Limb (tissue), 2 donors: ENCODE results near the gene EXOSC6.
A peak's percentile ranks its signal among the peaks of the same experiment; 100 is the strongest.
"Not testable (repeated sequence)": the region's sequence is repeated elsewhere in the genome, so short reads cannot be mapped to it uniquely, and the experiment has no call there.

Experiments used
- DNase-seq, 2 donors: peaks; one replicate each; pipeline ENCODE4 v3.0.0-alpha.2; 2016; ENCODE audit errors: extremely low spot score in 2 of 2

Gene EXOSC6

DNA sequence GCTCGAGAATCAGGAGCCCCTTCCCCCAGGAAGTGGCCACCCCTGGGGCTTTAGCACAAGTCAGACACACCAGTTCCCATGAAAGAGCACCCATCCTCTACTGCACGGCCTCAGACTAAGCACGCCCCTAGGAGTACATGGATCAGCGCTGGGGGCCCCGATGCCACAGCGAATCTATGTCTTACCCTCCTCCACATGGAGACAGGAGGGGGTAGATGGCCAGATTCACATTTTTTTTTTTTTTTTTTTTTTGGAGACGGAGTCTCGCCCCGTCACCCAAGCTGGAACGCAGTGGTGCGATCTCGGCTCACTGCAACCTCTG is 3.2 kb upstream of the EXOSC6 start:
- no peak for DNase-seq

DNA sequence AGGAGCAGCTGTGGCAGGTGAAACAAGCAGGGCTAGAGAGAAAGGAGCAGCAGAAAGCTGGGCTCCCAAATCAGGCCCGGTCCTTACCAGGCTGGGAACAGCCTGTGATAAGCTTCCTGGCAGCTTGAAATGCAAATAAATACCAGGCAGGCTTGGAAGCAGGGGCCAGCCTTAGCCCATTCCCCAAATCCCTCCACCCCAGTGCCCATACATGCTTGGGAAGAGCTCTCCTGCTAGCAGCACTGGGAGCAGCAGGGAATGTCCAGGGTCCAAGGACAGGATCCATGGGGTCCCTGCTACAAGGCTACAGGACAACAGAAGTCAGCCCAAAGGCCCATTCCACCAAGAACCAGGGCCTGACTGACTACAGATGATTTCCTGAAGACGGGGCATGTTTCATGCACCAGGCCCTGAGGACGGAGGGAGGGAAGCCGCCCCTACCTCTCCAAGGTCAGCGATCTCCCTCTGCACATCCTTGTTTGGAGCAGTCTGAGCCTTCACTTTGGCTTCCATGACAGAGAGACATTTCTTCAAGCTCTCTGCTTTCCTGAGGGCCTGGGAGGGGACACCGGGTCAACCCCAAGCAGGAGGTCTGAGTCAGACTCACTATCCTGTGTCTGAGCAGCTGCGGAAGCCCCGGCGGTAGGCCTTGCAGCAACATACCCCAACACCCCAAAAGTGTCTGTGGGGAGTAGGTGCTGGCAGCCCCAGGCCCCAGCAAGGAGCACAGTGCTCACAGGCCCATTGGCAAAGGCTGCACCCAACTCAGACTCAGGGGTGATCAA is 2.6 kb upstream of the EXOSC6 start:
- DNase-seq = no peak

DNA sequence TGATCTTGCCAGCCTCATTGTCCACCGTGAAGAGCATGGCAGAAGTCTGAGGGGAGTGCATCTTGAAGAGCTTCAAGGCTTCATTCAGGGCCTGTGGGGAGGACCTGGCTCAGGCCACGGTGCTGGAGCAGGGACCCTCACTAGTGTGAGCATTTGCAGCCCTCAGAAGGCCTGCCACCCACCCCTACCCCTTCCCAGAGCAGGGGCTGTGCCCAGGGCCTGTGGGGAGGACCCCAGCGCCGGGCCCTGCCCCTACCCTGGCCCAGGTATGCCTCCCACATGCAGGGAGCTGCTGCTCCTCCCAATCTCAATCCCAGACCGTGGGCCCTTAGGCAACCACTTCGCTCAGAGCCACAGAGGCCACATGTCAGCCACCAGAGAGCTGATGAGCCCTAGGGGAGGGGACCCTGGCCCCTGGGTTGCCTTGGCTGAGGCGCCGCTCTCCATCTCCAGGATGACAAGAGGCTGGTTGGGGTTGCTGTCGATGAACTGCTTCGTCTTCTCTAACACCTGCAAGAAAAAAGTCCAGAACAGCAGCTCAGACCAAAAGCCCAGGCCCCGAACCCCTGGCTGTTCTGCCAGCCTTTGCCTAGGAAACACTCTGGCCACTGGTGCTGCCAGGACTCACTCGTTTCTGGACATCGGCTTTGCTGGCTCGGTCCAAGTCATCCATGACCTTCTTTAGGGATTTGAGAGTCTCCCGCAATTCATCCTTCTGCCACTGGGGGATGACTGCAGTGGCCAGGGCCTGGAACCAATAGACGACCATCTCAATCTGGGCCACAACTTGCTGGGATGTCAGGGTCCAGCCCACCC is 1.8 kb upstream of the EXOSC6 start:
- no peak for DNase-seq

DNA sequence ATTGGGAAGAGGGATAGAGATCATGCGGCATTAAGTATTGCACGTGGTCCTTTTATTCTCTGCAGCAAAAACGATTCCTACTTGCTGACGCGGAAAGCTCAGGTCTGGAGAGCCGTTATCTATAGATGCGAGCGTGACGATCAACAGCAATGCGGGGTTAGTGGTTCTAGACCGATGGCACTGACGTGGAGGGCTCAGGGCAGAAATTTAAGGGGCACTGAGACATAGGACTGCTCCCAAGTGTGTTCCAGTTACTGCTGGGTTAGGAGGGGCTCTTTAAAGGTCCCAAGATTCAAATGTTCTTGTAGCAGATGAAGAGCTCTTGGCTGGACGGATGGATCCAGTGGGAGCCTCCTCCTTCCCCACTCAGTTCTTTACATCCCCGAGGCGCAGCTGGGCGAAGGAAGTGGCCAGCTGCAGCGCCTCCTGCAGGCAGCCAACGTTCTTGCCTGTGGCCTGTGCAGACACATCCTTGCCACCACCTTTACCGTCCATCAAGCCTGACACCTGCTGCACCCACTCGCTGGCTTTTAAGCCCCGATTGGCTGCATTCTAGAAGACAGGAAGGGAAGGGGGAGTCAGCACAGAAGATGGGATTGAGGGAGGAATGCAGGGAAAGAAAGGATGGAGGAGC is 732 bp upstream of the EXOSC6 start:
- no peak for DNase-seq

DNA sequence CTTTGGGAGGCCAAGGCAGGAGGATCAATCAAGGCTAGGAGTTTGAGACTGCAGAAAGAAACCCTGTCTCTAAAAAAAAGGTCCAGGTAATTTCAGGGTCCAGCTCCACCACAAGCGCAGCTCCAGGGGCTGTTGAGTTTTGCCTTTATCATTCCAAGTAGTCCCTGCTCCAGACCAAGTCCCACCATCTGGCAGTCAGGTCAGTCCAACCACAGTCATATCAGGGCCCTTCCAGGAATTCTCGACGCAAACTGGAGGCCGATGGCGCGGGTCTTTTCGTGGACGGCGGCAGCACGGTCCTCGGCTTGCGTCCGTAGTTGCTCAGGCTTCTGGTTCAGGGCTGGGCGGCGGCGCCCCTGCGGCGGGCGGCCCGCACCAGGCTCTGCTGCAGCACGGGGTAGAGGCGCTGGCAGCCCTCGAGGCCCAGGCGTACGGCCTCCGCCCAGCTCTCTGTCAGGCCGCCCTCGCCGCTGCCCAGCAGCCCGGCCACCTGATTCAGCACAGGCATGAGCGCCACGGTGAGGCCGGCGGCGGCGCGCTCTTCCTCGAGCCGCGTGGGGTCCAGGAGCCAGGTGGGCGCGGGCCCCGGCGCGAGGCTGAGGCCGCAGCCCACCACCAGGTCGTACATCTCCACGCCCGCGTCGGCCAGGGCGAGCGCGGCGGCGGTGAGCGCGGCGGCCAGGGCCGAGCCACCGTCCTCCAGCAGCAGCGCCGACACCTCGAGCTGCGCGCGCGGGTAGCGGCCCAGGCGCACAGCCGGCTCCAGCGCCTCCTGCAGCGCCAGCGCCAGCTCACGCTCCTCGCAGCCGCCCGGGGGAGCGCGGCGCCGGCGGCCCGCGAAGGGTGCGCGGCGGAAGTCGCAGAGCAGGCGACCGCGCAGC is 752 bp downstream of the EXOSC6 start:
- peak; percentile 6 to 64 for DNase-seq

DNA sequence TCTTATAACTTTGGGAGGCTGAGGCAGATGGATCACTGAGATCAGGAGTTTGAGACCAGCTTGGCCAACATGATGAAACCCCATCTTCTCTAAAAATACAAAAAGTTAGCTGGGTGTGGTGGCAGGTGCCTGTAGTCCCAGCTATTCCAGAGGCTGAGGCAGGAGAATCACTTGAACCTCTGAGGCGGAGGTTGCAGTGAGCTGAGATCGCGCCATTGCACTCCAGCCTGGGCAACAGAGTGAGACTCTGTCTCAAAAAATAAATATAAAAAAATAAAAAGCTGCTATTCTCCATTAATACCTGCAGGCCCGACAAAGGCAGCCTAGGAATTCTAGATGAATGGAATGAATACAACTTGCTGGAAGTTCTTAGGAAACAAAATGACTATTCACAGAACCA is 2.0 kb downstream of the EXOSC6 start:
- DNase-seq = not testable (repeated sequence)

DNA sequence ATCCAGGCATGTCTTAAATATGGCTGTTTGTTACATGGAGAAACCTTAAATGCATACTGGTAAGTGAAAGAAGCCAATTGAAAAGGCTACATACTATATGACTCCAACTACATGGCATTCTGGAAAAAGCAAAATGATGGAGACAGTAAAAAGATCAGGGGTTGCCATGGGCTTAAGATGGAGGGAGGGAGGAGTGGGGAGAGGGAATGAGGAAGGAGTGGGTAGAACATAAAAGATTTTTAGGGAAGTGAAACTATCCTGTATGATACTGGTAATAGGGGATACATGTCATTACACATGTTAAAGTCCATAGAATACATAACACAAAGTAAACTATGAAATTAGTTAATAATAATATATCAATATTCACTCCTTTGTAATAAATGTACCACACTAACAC is 13.0 kb downstream of the EXOSC6 start:
- not testable (repeated sequence) for DNase-seq

DNA sequence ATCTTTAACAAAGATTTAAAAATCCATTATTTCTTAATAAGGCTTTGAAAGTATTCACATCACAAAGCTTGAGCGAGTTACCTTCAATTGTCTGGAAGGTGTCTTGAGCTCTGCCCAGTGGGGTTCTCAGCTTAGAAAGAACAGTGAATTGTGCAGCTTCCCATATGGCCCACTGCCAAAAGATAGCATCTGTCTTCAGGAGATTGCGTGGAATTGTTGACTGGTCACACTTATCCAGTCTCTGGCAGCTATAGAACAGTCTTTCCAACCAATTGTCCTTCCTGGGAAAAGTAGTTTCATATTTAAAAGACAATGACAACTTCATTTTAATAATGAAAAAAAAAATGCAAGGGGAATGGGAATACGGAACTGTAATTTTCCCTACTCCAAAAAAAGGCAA is 19.9 kb downstream of the EXOSC6 start:
- not testable (repeated sequence) for DNase-seq

DNA sequence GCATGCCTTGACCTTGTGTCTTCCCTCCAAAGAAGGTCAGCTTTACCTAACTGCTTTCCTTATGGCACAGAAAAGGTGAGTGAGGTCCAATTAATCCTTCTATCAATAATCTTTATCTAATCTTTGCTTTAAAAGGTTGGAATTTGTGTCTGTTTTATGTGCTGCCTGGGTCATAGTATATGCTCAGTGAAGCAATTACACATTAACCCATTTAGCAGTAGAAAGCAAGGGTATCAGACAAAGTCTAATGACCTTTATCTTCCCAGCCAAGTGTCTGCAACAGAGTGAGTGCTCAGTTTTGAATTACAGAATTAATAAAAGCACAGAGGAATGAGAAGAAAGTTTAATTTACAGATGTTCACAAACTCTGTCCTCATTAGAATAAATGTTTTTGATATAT is 25.7 kb downstream of the EXOSC6 start:
- DNase-seq = not testable (repeated sequence)

DNA sequence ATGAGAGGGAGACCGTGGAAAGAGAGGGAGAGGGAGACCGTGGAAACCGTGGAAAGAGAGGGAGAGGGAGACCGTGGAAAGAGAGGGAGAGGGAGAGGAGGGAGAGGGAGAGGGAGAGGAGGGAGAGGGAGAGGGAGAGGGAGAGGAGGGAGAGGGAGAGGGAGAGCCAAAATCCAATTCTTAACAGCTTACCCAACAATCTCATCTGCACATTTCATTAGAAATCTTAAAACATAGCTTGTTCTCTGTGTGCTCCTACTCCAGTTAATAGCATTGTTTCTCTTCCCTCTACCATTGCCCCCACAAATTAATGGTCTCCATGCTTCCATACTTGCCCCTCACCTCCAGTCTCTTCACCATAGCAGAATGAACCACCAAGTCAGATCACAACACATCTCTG is 26.3 kb downstream of the EXOSC6 start:
- DNase-seq = not testable (repeated sequence)

DNA sequence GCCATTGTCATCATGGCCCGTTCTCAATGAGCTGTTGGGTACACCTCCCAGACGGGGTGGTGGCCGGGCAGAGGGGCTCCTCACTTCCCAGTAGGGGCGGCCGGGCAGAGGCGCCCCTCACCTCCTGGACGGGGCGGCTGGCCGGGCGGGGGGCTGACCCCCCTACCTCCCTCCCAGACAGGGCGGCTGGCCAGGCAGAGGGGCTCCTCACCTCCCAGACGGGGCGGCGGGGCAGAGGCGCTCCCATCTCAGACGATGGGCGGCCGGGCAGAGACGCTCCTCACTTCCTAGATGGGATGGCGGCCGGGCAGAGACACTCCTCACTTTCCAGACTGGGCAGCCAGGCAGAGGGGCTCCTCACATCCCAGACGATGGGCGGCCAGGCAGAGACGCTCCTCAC is 27.1 kb downstream of the EXOSC6 start:
- not testable (repeated sequence) for DNase-seq

DNA sequence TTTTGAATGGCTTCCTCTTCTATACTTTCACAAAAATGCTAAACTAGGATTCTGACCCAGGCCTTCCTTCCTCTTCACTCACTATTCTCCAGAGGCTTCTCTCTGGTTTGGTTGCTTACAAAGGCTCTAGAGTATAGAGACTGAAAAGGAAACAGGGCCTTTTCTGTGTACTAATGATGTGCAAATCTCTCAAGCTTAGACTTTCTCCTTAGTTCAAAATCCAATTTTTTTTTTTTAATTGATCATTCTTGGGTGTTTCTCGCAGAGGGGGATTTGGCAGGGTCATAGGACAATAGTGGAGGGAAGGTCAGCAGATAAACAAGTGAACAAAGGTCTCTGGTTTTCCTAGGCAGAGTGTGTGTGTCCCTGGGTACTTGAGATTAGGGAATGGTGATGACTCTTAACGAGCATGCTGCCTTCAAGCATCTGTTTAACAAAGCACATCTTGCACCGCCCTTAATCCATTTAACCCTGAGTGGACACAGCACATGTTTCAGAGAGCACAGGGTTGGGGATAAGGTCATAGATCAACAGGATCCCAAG is 27.7 kb downstream of the EXOSC6 start:
- not testable (repeated sequence) for DNase-seq

DNA sequence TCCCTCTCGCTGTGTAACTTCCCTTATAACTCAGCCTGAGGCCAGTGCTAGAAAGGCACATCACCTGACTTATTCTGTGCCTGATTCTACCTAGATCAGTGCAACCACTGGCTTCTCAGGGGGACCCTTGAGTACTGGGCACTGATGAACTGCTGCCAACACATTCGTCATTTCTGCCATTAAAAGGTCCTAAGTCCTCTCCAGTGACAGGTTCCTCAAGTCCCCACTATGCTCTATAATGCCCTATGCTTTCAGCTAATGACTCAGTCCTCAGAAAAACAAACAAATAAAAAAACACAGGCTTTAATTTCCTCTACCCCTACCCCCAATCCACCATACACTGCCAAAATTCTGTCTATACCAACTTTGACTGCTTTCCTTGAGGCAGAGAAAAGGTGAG is 28.5 kb downstream of the EXOSC6 start:
- DNase-seq = not testable (repeated sequence)

DNA sequence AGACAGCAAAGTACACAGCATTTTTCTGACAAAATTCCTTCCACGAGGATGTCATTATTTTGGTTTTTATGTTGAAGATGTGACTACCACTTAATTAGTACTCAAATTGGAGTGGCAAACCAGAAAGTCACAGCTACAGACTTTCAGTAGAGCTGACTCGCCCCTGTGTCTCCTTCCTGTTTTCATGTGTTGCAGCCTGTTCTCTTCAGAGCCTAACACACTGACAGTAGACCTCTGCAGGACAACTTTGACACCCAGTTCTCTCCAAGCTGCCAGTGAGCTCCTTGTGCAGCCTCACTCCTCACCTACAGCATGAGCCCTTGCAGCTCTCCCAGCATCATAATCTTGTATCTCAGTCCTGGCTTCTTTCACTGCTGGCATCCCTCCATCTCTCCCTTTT is 29.2 kb downstream of the EXOSC6 start:
- not testable (repeated sequence) for DNase-seq

DNA sequence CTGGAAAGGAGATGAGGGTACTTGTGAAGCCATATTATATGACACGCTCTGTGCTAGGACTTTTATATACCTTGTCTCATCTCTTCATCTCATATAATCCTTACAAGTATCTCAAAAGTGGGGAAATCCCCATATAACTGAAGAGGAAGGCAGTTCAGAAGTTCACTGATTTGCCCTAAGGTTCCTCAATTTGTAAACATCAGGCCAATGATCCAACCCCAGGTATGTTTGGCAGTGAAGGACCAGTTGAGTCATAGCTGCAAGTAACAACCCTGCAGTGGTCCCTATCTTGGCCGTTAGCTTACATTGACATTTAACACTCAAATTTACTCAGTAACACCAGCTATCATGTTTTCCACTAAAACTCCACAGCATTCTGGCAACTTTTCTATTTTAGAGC is 33.2 kb downstream of the EXOSC6 start:
- not testable (repeated sequence) for DNase-seq

DNA sequence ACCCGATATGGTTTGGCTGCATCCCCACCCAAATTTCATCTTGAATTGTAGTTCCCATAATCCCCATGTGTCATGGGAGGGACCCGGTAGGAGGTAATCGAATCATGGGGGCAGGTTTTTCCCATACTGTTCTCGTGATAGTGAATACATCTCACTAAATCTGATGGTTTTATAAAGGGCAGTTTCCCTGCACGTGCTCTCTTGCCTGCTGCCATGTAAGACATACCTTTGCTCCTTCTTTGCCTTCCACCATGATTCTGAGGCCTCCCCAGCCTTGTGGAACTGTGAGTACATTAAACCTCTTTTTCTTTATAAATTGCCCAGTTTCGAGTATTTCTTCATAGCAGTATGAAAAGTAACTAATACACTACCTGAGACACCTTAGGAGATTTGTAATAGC is 45.4 kb downstream of the EXOSC6 start:
- DNase-seq = not testable (repeated sequence)

DNA sequence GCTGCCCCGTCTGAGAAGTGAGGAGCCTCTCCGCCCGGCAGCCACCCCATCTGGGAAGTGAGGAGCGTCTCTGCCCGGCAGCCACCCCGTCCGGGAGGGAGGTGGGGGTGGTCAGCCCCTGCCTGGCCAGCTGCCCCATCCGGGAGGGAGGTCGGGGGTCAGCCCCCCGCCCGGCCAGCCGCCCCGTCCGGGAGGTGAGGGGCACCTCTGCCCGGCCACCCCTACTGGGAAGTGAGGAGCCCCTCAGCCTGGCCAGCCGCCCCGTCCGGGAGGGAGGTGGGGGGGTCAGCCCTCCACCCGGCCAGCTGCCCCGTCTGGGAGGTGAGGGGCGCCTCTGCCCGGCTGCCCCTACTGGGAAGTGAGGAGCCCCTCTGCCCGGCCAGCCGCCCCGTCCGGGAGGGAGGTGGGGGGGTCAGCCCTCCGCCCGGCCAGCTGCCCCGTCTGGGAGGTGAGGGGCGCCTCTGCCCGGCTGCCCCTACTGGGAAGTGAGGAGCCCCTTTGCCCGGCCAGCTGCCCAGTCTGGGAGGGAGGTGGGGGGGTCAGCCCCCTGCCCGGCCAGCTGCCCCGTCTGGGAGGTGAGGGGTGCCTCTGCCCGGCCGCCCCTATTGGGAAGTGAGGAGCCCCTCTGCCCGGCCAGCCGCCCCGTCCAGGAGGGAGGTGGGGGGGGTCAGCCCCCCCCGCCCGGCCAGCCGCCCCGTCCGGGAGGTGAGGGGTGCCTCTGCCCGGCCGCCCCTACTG is 46.9 kb downstream of the EXOSC6 start:
- not testable (repeated sequence) for DNase-seq

DNA sequence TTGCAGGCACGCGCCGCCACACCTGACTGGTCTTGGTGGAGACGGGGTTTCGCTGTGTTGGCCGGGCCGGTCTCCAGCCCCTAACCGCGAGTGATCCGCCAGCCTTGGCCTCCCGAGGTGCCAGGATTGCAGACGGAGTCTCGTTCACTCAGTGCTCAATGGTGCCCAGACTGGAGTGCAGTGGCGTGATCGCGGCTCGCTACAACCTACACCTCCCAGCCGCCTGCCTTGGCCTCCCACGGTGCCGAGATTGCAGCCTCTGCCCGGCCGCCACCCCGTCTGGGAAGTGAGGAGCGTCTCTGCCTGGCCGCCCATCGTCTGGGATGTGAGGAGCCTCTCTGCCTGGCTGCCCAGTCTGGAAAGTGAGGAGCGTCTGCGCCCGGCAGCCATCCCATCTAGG is 47.7 kb downstream of the EXOSC6 start:
- DNase-seq = not testable (repeated sequence)

DNA sequence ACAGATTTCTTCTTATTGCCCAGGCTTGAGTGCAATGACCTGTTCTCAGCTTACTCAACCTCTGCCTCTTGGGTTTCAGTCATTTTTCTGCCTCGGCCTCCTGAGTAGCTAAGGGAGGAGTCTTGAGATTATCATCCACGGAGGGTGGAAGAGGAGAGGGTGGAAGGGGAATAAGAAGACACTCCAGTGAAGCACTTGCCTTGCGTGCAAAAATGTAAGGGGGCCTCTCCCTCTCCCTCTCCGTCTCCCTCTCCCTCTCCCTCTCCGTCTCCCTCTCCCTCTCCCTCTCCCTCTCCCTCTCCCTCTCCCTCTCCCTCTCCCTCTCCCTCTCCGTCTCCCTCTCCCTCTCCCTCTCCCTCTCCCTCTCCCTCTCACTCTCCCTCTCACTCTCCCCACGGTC is 48.2 kb downstream of the EXOSC6 start:
- DNase-seq = not testable (repeated sequence)

DNA sequence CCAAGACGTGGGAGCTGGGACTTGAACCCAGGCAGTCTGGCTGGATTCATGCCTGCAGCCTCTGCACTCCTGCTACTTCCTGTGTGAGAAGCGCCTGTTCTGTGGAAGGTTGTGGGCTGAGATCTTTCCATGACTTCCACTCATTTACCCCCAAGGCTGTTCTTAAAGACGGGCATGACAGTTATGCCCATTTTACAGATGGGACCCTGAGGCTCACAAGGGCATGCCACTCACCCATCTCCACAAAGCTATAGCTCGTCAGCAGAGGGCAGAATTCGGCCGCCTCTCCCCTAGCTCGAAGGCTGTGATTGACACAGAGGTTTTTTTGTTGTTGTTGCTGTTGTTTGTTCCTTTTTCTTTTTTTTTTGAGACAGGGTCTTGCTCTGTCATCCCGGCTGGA is 51.7 kb downstream of the EXOSC6 start:
- DNase-seq = not testable (repeated sequence)
